HepG2 (cell line): Measurements from ENCODE around the gene ADCY9. TPM values are rescaled to one million over a fixed set of nuclear protein-coding genes. Genes with fewer than 3 reads are reported as not detected.

Source experiments
- AGO2 ChIP-seq: fragments of 200-400 bp; formaldehyde crosslinking; optimal IDR thresholded peaks from 2 replicates; pipeline ENCODE3; 2017; ENCODE audit warnings: mild to moderate bottlenecking, low read depth, low read length, moderate library complexity
- ATAD3A ChIP-seq: sonication (generic); formaldehyde crosslinking; IDR thresholded peaks from 2 replicates; pipeline ENCODE4 v1.4.0; 2020; ENCODE audit warnings: missing genetic modification reagents
- CHCHD3 ChIP-seq: sonication (generic); formaldehyde crosslinking; IDR thresholded peaks from 2 replicates; pipeline ENCODE4 v1.8.0; 2022; ENCODE audit warnings: mild to moderate bottlenecking, missing genetic modification reagents, moderate library complexity
- GZF1 ChIP-seq: sonication (generic); formaldehyde crosslinking; IDR thresholded peaks from 2 replicates; pipeline ENCODE4 v1.5.1; 2020; ENCODE audit warnings: mild to moderate bottlenecking, missing genetic modification reagents
- HOXA7 ChIP-seq: sonication (generic); formaldehyde crosslinking; IDR thresholded peaks from 2 replicates; pipeline ENCODE4 v1.8.1; 2022; ENCODE audit warnings: mild to moderate bottlenecking, missing genetic modification reagents, moderate library complexity
- MYNN ChIP-seq: sonication (generic); formaldehyde crosslinking; IDR thresholded peaks from 2 replicates; pipeline ENCODE4 v1.4.0; 2020; ENCODE audit warnings: mild to moderate bottlenecking, low read depth, missing genetic modification reagents
- NFIB ChIP-seq: sonication (generic); formaldehyde crosslinking; IDR thresholded peaks from 2 replicates; pipeline ENCODE4 v1.9.0; 2021; ENCODE audit warnings: missing genetic modification reagents, mild to moderate bottlenecking, borderline replicate concordance
- REL ChIP-seq: sonication (generic); formaldehyde crosslinking; conservative IDR thresholded peaks from 2 replicates; pipeline ENCODE4 v1.8.0; 2022; ENCODE audit warnings: mild to moderate bottlenecking, missing genetic modification reagents, moderate library complexity
- RXRB ChIP-seq: IDR thresholded peaks from 2 replicates; pipeline ENCODE4 v1.6.1; 2016; ENCODE audit warnings: borderline replicate concordance, missing genetic modification reagents, missing compliant biosample characterization
- SP2 ChIP-seq: sonication (generic); formaldehyde crosslinking; IDR thresholded peaks from 2 replicates; pipeline ENCODE4 v1.5.1; 2020; ENCODE audit warnings: mild to moderate bottlenecking, missing genetic modification reagents
- SRY ChIP-seq: sonication (generic); formaldehyde crosslinking; IDR thresholded peaks from 2 replicates; pipeline ENCODE4 v1.8.0; 2022; ENCODE audit warnings: mild to moderate bottlenecking, missing genetic modification reagents
- TBX2 ChIP-seq: sonication (generic); formaldehyde crosslinking; IDR thresholded peaks from 2 replicates; pipeline ENCODE4 v1.5.0; 2020; ENCODE audit warnings: missing genetic modification reagents, mild to moderate bottlenecking, borderline replicate concordance
- ZBTB1 ChIP-seq: sonication (generic); formaldehyde crosslinking; IDR thresholded peaks from 2 replicates; pipeline ENCODE4 v1.4.0; 2020; ENCODE audit warnings: missing genetic modification reagents, borderline replicate concordance
- ZFP1 ChIP-seq: IDR thresholded peaks from 2 replicates; pipeline ENCODE4 v1.6.1; 2016
- ZNF121 ChIP-seq: sonication (generic); formaldehyde crosslinking; IDR thresholded peaks from 2 replicates; pipeline ENCODE4 v1.5.0; 2020; ENCODE audit warnings: mild to moderate bottlenecking, missing genetic modification reagents
- ZNF775 ChIP-seq: sonication (generic); formaldehyde crosslinking; IDR thresholded peaks from 2 replicates; pipeline ENCODE4 v1.4.0; 2020; ENCODE audit warnings: missing genetic modification reagents, mild to moderate bottlenecking, moderate library complexity, borderline replicate concordance
- ZNF790 ChIP-seq: sonication (generic); formaldehyde crosslinking; IDR thresholded peaks from 2 replicates; pipeline ENCODE4 v1.8.0; 2022; ENCODE audit warnings: missing genetic modification reagents, mild to moderate bottlenecking, borderline replicate concordance
- polyA plus RNA-seq, 8 experiments: library from polyadenylated mRNA; depleted of rRNA in 3 of 8; stranded (reverse) in 7 of 8; unstranded in 1 of 8; fragments of >200 nt; fragmentation: Illumina TruSeq in 4 of 8; extraction: Trizol in 4 of 8; gene quantifications; 2 replicates each; pipeline versions ENCODE4 v1.2.1 to v1.2.3, GENCODE V29; 2011 to 2016; ENCODE audit warnings: low read depth in 4 of 8, missing spikeins in 1 of 8, mixed read lengths in 1 of 8; ENCODE audit not compliant: insufficient read depth in 1 of 8
- total RNA-seq, 5 experiments: library from RNA; depleted of rRNA; stranded (reverse); fragments of >200 nt; fragmentation: Illumina TruSeq; extraction: Trizol; gene quantifications; 2 replicates each; pipeline ENCODE4 v1.2.3, GENCODE V29; 2016; ENCODE audit warnings: low read depth in 1 of 5
- TF ChIP-seq, protein P1 (sequence below): sonication (generic); formaldehyde crosslinking; IDR thresholded peaks from 2 replicates; pipeline ENCODE4 v1.5.0; 2020; ENCODE audit warnings: mild to moderate bottlenecking, missing genetic modification reagents, borderline replicate concordance
- TF ChIP-seq, protein P2 (sequence below): sonication (generic); formaldehyde crosslinking; IDR thresholded peaks from 2 replicates; pipeline ENCODE4 v1.4.0; 2020; ENCODE audit warnings: missing genetic modification reagents
- TF ChIP-seq, protein P3 (sequence below): sonication (generic); formaldehyde crosslinking; IDR thresholded peaks from 2 replicates; pipeline ENCODE4 v1.4.0; 2020; ENCODE audit warnings: missing genetic modification reagents

The ADCY9 gene
- total and polyA plus RNA-seq, 2 of the 13 experiments (the other 11 are each of a cell fraction or from before 2014, with no cell fraction given): 11.2 to 13.9 TPM

DNA sequence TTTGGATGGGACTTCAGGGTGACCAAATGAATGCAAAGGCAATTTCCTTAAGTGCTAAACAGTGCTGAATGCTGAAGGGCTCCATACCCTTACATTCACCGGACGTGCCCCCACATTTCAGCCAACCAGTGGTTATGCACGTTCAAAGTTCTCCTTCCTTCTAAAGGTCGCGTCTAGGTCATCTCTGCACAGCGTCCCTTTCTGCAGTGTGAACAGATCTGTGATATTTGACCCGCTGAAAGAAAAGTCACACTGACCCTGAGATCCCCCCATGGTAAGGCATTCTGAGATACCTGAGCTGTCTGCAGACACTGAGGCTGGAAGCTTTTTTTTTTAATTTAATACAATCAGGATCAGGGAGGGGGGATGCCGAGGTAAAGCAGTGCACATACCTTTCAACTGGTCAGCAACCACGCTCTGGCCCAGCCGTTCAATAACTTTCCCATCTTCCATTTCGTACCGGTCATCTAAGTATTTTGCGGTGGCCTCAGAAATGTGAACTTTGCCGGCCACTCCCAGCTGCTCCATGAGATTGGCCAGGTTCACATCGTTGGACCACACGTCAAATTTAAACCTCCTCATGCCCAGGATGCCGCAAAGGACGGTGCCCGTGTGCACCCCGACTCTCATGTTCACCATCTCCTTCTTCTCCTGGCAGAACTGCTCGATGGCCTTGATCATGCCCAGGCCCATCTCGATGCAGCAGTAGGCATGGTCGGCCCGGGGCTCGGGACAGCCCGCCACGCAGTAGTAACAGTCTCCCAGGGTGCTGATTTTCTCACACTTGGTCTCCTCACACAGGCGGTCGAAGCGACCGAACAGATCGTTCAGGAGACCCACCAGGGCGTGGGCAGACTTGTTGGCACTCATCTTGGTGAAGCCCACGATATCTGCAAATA is 2.6 kb downstream of the ADCY9 start (continued):
- TF ChIP-seq, protein P1, sequence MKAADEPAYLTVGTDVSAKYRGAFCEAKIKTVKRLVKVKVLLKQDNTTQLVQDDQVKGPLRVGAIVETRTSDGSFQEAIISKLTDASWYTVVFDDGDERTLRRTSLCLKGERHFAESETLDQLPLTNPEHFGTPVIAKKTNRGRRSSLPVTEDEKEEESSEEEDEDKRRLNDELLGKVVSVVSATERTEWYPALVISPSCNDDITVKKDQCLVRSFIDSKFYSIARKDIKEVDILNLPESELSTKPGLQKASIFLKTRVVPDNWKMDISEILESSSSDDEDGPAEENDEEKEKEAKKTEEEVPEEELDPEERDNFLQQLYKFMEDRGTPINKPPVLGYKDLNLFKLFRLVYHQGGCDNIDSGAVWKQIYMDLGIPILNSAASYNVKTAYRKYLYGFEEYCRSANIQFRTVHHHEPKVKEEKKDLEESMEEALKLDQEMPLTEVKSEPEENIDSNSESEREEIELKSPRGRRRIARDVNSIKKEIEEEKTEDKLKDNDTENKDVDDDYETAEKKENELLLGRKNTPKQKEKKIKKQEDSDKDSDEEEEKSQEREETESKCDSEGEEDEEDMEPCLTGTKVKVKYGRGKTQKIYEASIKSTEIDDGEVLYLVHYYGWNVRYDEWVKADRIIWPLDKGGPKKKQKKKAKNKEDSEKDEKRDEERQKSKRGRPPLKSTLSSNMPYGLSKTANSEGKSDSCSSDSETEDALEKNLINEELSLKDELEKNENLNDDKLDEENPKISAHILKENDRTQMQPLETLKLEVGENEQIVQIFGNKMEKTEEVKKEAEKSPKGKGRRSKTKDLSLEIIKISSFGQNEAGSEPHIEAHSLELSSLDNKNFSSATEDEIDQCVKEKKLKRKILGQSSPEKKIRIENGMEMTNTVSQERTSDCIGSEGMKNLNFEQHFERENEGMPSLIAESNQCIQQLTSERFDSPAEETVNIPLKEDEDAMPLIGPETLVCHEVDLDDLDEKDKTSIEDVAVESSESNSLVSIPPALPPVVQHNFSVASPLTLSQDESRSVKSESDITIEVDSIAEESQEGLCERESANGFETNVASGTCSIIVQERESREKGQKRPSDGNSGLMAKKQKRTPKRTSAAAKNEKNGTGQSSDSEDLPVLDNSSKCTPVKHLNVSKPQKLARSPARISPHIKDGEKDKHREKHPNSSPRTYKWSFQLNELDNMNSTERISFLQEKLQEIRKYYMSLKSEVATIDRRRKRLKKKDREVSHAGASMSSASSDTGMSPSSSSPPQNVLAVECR (CRISPR knock-in tag): peak; percentile 75
- TF ChIP-seq AGO2 (no peak), ZBTB1 (CRISPR knock-in tag) (no peak), MYNN (no peak), ZNF121 (CRISPR knock-in tag) (no peak), ZFP1 (no peak), ZNF775 (CRISPR knock-in tag) (no peak), REL (CRISPR knock-in tag) (no peak), RXRB (CRISPR knock-in tag) (peak; percentile 79), HOXA7 (CRISPR knock-in tag) (no peak), CHCHD3 (CRISPR knock-in tag) (no peak), TBX2 (CRISPR knock-in tag) (no peak; the same call in 1 of the 2 replicates), GZF1 (CRISPR knock-in tag) (no peak), SRY (CRISPR knock-in tag) (no peak), ATAD3A (no peak), SP2 (CRISPR knock-in tag) (no peak), NFIB (CRISPR knock-in tag) (no peak), ZNF790 (CRISPR knock-in tag) (no peak)
- TF ChIP-seq, protein P2, sequence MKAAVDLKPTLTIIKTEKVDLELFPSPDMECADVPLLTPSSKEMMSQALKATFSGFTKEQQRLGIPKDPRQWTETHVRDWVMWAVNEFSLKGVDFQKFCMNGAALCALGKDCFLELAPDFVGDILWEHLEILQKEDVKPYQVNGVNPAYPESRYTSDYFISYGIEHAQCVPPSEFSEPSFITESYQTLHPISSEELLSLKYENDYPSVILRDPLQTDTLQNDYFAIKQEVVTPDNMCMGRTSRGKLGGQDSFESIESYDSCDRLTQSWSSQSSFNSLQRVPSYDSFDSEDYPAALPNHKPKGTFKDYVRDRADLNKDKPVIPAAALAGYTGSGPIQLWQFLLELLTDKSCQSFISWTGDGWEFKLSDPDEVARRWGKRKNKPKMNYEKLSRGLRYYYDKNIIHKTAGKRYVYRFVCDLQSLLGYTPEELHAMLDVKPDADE (CRISPR knock-in tag): no peak
- TF ChIP-seq, protein P3, sequence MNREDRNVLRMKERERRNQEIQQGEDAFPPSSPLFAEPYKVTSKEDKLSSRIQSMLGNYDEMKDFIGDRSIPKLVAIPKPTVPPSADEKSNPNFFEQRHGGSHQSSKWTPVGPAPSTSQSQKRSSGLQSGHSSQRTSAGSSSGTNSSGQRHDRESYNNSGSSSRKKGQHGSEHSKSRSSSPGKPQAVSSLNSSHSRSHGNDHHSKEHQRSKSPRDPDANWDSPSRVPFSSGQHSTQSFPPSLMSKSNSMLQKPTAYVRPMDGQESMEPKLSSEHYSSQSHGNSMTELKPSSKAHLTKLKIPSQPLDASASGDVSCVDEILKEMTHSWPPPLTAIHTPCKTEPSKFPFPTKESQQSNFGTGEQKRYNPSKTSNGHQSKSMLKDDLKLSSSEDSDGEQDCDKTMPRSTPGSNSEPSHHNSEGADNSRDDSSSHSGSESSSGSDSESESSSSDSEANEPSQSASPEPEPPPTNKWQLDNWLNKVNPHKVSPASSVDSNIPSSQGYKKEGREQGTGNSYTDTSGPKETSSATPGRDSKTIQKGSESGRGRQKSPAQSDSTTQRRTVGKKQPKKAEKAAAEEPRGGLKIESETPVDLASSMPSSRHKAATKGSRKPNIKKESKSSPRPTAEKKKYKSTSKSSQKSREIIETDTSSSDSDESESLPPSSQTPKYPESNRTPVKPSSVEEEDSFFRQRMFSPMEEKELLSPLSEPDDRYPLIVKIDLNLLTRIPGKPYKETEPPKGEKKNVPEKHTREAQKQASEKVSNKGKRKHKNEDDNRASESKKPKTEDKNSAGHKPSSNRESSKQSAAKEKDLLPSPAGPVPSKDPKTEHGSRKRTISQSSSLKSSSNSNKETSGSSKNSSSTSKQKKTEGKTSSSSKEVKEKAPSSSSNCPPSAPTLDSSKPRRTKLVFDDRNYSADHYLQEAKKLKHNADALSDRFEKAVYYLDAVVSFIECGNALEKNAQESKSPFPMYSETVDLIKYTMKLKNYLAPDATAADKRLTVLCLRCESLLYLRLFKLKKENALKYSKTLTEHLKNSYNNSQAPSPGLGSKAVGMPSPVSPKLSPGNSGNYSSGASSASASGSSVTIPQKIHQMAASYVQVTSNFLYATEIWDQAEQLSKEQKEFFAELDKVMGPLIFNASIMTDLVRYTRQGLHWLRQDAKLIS: no peak
